HTERT RPE-1 (cell line): Measurements from ENCODE around the gene NEIL3.

Source experiments
- in situ Hi-C: fragments of 300-500 bp; cut with MboI; formaldehyde crosslinking; loops from 4 replicates; pipeline ENCODE4 v1.14.3; 2020; ENCODE audit warnings: low sequenced_read_pairs

The NEIL3 gene

GRCh38 chr4:177356921-177357320, 47.2 kb downstream of the NEIL3 start:
- in situ Hi-C loops: no loop called here

- in situ Hi-C loops: no loop called here
Measured at GRCh38 chr4:177367336-177367735, 57.7 kb downstream of the NEIL3 start.

DNA sequence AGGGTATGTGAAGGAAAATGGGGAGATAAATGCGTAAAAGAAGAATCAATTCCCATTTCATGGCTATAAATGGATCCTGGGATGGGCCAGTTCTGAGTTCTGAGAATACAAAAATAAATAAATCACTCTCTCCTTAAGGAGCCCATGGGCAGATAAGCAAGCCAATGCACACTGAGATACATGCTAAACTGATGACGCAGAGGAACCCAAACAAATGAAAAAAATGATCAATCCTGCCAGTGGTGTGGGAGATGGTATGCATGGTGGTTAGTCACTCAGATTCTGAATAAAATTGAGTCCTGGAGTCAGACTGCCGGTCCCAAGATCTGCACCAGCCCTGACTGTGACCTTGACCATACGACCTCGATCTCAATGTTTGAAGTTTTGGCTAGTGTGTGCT, 59.7 kb downstream of the NEIL3 start:
- in situ Hi-C loops: no loop called here

- in situ Hi-C loops: no loop called here
Measured at GRCh38 chr4:177371461-177371860, 61.8 kb downstream of the NEIL3 start.

GRCh38 chr4:177374966-177375365, 65.3 kb downstream of the NEIL3 start:
- in situ Hi-C loops: no loop called here

DNA sequence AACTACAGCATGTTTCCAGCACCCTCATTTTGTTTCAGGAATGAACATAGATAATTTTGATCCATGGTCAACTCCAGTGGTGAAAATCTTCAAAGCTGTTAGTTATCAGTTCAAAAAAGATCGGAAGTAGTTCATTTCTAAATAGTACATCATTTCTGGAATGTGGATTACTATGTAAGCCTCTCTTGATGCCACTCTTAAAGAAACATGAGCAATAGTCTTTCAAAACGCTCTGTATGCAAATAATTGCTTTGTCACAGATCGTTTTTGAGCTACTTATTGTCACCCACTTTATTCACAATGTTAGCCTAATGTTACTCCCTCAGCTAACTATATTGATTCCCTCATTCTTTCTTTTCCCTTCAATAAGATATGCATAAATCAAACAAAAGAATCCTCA, 65.7 kb downstream of the NEIL3 start:
- in situ Hi-C loops: no loop called here

- in situ Hi-C loops: no loop called here
Measured at GRCh38 chr4:177376024-177376423, 66.3 kb downstream of the NEIL3 start.

GRCh38 chr4:177380730-177381287, 71.1 kb downstream of the NEIL3 start:
- in situ Hi-C loops: no loop called here

GRCh38 chr4:177381762-177382310, 72.2 kb downstream of the NEIL3 start:
- in situ Hi-C loops: no loop called here

- in situ Hi-C loops: no loop called here
Measured at GRCh38 chr4:177384856-177385397, 75.3 kb downstream of the NEIL3 start.

DNA sequence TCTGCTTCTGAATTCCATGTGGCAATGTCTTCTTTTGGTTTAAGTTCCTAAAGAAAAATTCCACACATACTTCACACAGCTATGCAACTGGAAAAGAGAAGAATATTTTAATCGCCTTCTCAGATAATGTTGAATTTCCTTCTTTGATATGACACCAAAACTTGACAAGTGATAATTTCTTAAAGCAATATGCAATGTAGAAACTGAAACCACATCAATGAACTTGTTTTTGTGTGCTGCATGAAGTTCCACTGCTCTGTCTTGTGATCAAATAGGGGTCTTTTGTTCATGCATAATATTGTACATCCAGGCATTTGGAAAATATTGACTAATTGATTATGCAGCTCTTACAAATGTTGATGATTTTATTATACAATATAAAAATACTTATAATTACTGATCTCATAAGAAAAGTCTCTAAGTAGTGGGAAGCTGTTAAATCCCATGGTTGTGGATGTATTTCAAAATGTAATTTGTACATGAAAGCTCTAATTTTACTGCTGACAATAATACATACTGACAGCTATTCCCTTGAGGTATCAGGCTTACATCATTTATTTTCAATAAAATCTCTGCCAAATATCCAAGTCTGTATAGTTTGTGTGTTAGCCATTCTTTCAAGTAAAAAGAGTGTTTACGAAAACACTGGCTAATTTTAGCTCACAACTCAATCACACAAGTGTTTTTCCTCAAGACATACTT, 76.1 kb downstream of the NEIL3 start:
- in situ Hi-C loops: no loop called here

DNA sequence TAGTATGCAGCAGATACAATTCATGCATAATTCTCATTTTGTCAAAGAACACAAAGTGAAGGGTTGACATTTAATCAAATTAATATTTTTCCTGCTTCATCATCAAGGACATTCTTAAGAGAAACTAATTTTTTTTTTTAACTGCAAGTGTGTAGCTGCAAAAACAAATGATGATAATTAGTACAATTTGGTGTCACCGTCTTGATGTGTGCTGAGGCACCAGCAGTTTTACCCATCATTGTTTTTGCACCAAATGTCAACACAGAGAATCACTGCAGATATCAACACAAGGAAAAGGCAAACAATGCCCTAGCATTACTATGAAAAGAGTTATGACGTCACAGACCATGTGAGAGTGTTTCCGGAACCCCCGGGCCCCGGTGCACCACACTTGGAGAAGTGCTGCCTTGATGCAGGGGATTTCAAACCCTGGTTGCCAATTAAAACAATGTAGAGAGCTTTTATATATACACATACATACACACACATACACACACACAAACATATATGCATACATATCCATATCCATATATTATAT, 76.7 kb downstream of the NEIL3 start:
- in situ Hi-C loops: no loop called here

DNA sequence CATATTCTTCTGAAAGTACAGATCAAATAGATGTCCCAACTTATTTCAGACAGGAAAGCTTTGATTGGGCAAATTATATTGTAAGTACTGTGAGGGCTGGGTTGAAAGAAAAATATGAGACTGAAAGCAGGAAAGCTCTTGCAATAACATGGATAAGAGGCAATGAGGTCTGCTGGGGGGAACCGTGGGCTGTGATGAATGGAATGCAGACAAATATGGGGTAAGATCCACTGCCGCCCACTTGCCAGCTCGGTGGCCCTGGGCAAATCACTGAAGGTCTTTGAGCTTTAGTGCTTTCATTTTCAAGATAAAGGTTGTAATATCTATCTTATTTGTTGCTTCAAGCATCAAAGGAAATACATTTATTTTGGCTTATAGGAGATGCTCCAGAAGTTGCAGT, 81.6 kb downstream of the NEIL3 start:
- in situ Hi-C loops: no loop called here

- in situ Hi-C loops: no loop called here
Measured at GRCh38 chr4:177391953-177392352, 82.3 kb downstream of the NEIL3 start.

- in situ Hi-C loops: no loop called here
Measured at GRCh38 chr4:177393236-177393635, 83.6 kb downstream of the NEIL3 start.

GRCh38 chr4:177396352-177396751, 86.7 kb downstream of the NEIL3 start:
- in situ Hi-C loops: no loop called here

DNA sequence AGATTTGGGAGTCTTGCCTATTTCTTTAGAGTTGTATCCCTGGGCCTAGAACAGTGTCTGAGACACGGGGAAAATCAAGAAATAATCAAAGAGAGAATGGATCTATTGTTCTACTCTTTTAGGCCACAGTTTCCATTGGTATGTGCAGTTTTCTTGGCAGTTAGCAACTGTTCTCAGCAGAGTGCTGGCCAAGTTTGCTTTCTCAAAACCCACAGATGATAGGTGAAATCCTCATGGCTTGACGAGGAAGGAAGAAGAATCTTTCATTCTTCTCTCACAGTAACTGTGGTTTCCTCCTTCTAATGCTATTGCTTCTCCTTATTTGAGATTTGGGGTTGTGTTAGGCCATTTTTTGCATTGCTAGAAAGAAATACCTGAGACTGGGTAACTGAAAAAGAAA, 90.4 kb downstream of the NEIL3 start:
- in situ Hi-C loops: no loop called here

- in situ Hi-C loops: no loop called here
Measured at GRCh38 chr4:177401658-177402273, 92.1 kb downstream of the NEIL3 start.

DNA sequence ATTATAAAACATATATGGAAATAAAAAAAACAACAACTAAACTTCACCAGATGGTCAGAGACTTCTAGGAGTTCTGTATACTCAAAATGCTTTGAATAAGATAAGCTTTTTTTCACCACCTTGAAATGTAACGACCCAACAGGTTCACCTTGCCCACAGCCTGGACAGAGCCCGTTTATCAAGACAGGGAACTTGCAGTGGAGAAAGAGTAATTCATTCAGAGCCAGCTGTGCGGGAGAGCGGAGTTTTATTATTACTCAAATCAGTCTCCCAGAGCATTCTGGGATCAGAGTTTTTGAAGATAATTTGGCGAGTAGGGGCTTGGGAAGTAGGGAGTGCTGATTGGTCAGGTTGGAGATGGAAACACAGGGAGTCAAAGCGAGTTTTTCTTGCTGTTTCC, 94.1 kb downstream of the NEIL3 start:
- in situ Hi-C loops: no loop called here

GRCh38 chr4:177404342-177404741, 94.7 kb downstream of the NEIL3 start:
- in situ Hi-C loops: no loop called here

- in situ Hi-C loops: no loop called here
Measured at GRCh38 chr4:177404986-177405385, 95.3 kb downstream of the NEIL3 start.

GRCh38 chr4:177405508-177405907, 95.8 kb downstream of the NEIL3 start:
- in situ Hi-C loops: no loop called here
